GM12801 (cell line): ENCODE data around the gene TLL2.

Experiments used
- CTCF ChIP-seq: IDR thresholded peaks from one replicate; pipeline ENCODE4 v1.5.1; 2011; ENCODE audit warnings: control low read depth; ENCODE audit not compliant: insufficient read length; ENCODE audit errors: extremely low read depth

Gene TLL2

GRCh38 chr10:96446966-96447596, 66.6 kb downstream of the TLL2 start:
- TF ChIP-seq CTCF: no peak

GRCh38 chr10:96441987-96442643, 71.6 kb downstream of the TLL2 start:
- TF ChIP-seq CTCF: no peak

- TF ChIP-seq CTCF: no peak
These were observed 72.3 kb downstream of the TLL2 start for GRCh38 chr10:96441322-96441885.

- no peak for TF ChIP-seq CTCF
These were observed 73.1 kb downstream of the TLL2 start for GRCh38 chr10:96440361-96441292.

GRCh38 chr10:96439725-96440124, 74.0 kb downstream of the TLL2 start:
- no peak for TF ChIP-seq CTCF

- no peak for TF ChIP-seq CTCF
These were observed 77.7 kb downstream of the TLL2 start for GRCh38 chr10:96436035-96436434.
